Activated CD8-positive, alpha-beta memory T cell treated with anti-CD3 and anti-CD28 coated beads, Interleukin-2, amount 10 ng/mL, durations not matched to agents 7 days and 5 days (primary cell): ENCODE data around the gene SETDB1. TPM values are rescaled to one million over a fixed set of nuclear protein-coding genes. Genes with fewer than 3 reads are reported as not detected.

ENCODE experiments used
- ATAC-seq: fragments of 150-1000 bp; cut with Tn5 transposase; one replicate; pipeline ENCODE4 v1.10.0; 2021; ENCODE audit warnings: moderate library complexity
- CTCF ChIA-PET: fragments of 350-600 bp; sonication (Branson Sonifier 250); formaldehyde crosslinking; loops from one replicate; lab custom pipeline; 2021; ENCODE audit warnings: antibody characterized with exemption; lab: Charles Lee
- DNase-seq: peaks from one replicate; pipeline ENCODE4 v3.0.0-alpha.2; 2020
- H3K27ac Mint-ChIP-seq: one replicate; pipeline ENCODE4 v1.8.0; 2021; ENCODE audit warnings: mild to moderate bottlenecking, mixed read lengths
- H3K27me3 Mint-ChIP-seq: one replicate; pipeline ENCODE4 v1.8.0; 2021; ENCODE audit warnings: mixed read lengths
- H3K36me3 Mint-ChIP-seq: one replicate; pipeline ENCODE4 v1.8.0; 2021; ENCODE audit warnings: mild to moderate bottlenecking, mixed read lengths
- H3K4me1 Mint-ChIP-seq: one replicate; pipeline ENCODE4 v1.8.0; 2021; ENCODE audit warnings: mixed read lengths
- H3K4me3 Mint-ChIP-seq: one replicate; pipeline ENCODE4 v1.8.0; 2021; ENCODE audit warnings: mild to moderate bottlenecking, moderate library complexity, mixed read lengths
- H3K9me3 Mint-ChIP-seq: one replicate; pipeline ENCODE4 v1.8.0; 2022; ENCODE audit warnings: low read depth, mixed read lengths
- total RNA-seq, 2 experiments: library from RNA; stranded (reverse); gene quantifications; one replicate each; pipeline ENCODE4 v1.2.3, GENCODE V29; 2021

Gene SETDB1
- total RNA-seq, 2 experiments from 2014 or later, result 61.5 to 67.6 TPM

GRCh38 chr1:151011154-151011850 lies 85.1 kb downstream of the SETDB1 start:
- Mint-ChIP-seq H3K27me3 (no peaks in the 10 kb centered on the region), H3K4me1 (peaks cover 47% of the 10 kb centered on the region), H3K9me3 (no peaks in the 10 kb centered on the region), H3K27ac (no peak overlapping the region), H3K36me3 (no peaks in the 10 kb centered on the region), H3K4me3 (no peak overlapping the region)
- no peak for DNase-seq
- CTCF ChIA-PET, result interaction anchor here (0.5 to 3.5 kb wide), 8 partner anchors 9 to 494 kb away, joined by 3 to 18 read pairs (median 4); partner anchors contain the start of gene C1orf56
- no peak for ATAC-seq

- no peaks in the 10 kb centered on the region for H3K27me3 Mint-ChIP-seq
- peaks cover 31% of the 10 kb centered on the region for H3K4me1 Mint-ChIP-seq
- H3K36me3 Mint-ChIP-seq, result no peaks in the 10 kb centered on the region
- DNase-seq (no peak), ATAC-seq (no peak)
- H3K4me3 Mint-ChIP-seq, result no peak overlapping the region
- no peak overlapping the region for H3K27ac Mint-ChIP-seq
- H3K9me3 Mint-ChIP-seq, result no peaks in the 10 kb centered on the region
- CTCF ChIA-PET, result interaction anchor here (0.8 to 3.5 kb wide), 3 partner anchors 12 to 78 kb away, joined by 3 to 18 read pairs (median 3); partner anchors contain the start of gene GABPB2
Measured at GRCh38 chr1:151012684-151013471, 86.7 kb downstream of the SETDB1 start.

GRCh38 chr1:151013518-151013917 lies 87.4 kb downstream of the SETDB1 start:
- ATAC-seq (no peak), DNase-seq (no peak)
- H3K4me1 Mint-ChIP-seq, result peaks cover 26% of the 10 kb centered on the region
- no peak overlapping the region for H3K4me3 Mint-ChIP-seq
- H3K36me3 Mint-ChIP-seq, result no peaks in the 10 kb centered on the region
- no peak overlapping the region for H3K27ac Mint-ChIP-seq
- CTCF ChIA-PET, result interaction anchor here (3.5 kb wide), 1 partner anchor 11 kb away, joined by 18 read pairs; no protein-coding TSS in a partner anchor
- no peaks in the 10 kb centered on the region for H3K9me3 Mint-ChIP-seq
- H3K27me3 Mint-ChIP-seq, result no peaks in the 10 kb centered on the region

Other genes starting within 250 kb of the SETDB1 start
- gene GOLPH3L, start 229.2 kb upstream of the SETDB1 start, total RNA-seq, result 10 to 100 TPM; 20.7 to 22.6 TPM
- under 1 TPM in 1 of 2 experiments, not detected in 1; 0.26 TPM for gene HORMAD1, start 205.5 kb upstream of the SETDB1 start, total RNA-seq
- 10 to 100 TPM; 85.3 to 95.9 TPM for gene CTSS, start 160.6 kb upstream of the SETDB1 start, total RNA-seq
- gene CTSK, start 118.1 kb upstream of the SETDB1 start, total RNA-seq, result 1 to 10 TPM; 5.7 to 6.4 TPM
- gene ARNT, start 49.8 kb upstream of the SETDB1 start, total RNA-seq, result 10 to 100 TPM; 35.7 to 49.7 TPM
- not detected for gene CTXND2, start 39.2 kb upstream of the SETDB1 start, total RNA-seq
- gene CERS2, start 48.5 kb downstream of the SETDB1 start, total RNA-seq, result 100 to 1,000 TPM; 144 to 170 TPM
- gene ANXA9, start 55.9 kb downstream of the SETDB1 start, total RNA-seq, result under 1 TPM in 1 of 2 experiments, not detected in 1; 0.23 TPM
- 1 to 10 TPM; 4.2 to 7.0 TPM for gene MINDY1, start 80.5 kb downstream of the SETDB1 start, total RNA-seq
- gene PRUNE1, start 82.1 kb downstream of the SETDB1 start, total RNA-seq, result 10 to 100 TPM; 14.7 to 17.4 TPM
- 1 to 10 TPM; 1.0 to 2.0 TPM for gene BNIPL, start 110.2 kb downstream of the SETDB1 start, total RNA-seq
- 1 to 10 TPM; 1.2 to 2.0 TPM for gene C1orf56, start 121.4 kb downstream of the SETDB1 start, total RNA-seq
- gene CDC42SE1, start 133.3 kb downstream of the SETDB1 start, total RNA-seq, result 100 to 1,000 TPM; 214 to 235 TPM
- 1 to 10 TPM; 4.1 to 5.0 TPM for gene MLLT11, start 134.0 kb downstream of the SETDB1 start, total RNA-seq
- 10 to 100 TPM; 20.0 to 23.9 TPM for gene GABPB2, start 144.4 kb downstream of the SETDB1 start, total RNA-seq
- 1 to 10 TPM in 1 of 2 experiments, under 1 TPM in 1; 0.84 to 1.7 TPM for gene SEMA6C, start 220.3 kb downstream of the SETDB1 start, total RNA-seq
- gene TNFAIP8L2, start 230.3 kb downstream of the SETDB1 start, total RNA-seq, result 10 to 100 TPM; 14.5 to 17.6 TPM
- gene LYSMD1, start 239.5 kb downstream of the SETDB1 start, total RNA-seq, result 1 to 10 TPM; 4.4 to 4.9 TPM
- gene SCNM1, start 239.8 kb downstream of the SETDB1 start, total RNA-seq, result 10 to 100 TPM; 60.6 to 69.6 TPM
- gene TMOD4, start 249.6 kb downstream of the SETDB1 start, total RNA-seq, result 1 to 10 TPM; 2.9 to 3.6 TPM